ENCODE measurements around the gene ZNF768.

ZNF768 gene

GRCh38 chr16:30526137-30526822 lies at the start of gene ZNF768:
Gene ZNF768 (minus strand): TSS chr16:30526566. CDS start chr16:30526413, 153 bp downstream.
- no peaks in the 10 kb centered on the region for H3K27me3 ChIP-seq (ENCODE audit: control insufficient read depth, insufficient read depth, low read length)
- peaks cover 5% of the 10 kb centered on the region for H3K36me3 ChIP-seq (ENCODE audit: control insufficient read depth, insufficient read depth, low read length)
- no peaks in the 10 kb centered on the region for H3K9me3 ChIP-seq (ENCODE audit: control insufficient read depth, low read length)
- peak within 1 kb of the TSS; percentile 71 for H3K4me3 ChIP-seq (ENCODE audit: low read length)
- peaks cover 23% of the 10 kb centered on the region for H3K4me1 ChIP-seq (ENCODE audit: control insufficient read depth, insufficient read depth, low read length)
- H3K9ac ChIP-seq (ENCODE audit: low read length) = peak within 1 kb of the TSS; percentile 91

GRCh38 chr16:30574678-30575077 lies 48.3 kb upstream of the ZNF768 start:
- no peaks in the 10 kb centered on the region for H3K27me3 ChIP-seq (ENCODE audit: control insufficient read depth, insufficient read depth, low read length)
- no peak overlapping the region for H3K4me3 ChIP-seq (ENCODE audit: low read length)
- no peaks in the 10 kb centered on the region for H3K9me3 ChIP-seq (ENCODE audit: control insufficient read depth, low read length)
- H3K36me3 ChIP-seq (ENCODE audit: control insufficient read depth, insufficient read depth, low read length) = no peaks in the 10 kb centered on the region
- peaks cover 16% of the 10 kb centered on the region for H3K4me1 ChIP-seq (ENCODE audit: control insufficient read depth, insufficient read depth, low read length)
- H3K9ac ChIP-seq (ENCODE audit: low read length) = no peak overlapping the region

DNA sequence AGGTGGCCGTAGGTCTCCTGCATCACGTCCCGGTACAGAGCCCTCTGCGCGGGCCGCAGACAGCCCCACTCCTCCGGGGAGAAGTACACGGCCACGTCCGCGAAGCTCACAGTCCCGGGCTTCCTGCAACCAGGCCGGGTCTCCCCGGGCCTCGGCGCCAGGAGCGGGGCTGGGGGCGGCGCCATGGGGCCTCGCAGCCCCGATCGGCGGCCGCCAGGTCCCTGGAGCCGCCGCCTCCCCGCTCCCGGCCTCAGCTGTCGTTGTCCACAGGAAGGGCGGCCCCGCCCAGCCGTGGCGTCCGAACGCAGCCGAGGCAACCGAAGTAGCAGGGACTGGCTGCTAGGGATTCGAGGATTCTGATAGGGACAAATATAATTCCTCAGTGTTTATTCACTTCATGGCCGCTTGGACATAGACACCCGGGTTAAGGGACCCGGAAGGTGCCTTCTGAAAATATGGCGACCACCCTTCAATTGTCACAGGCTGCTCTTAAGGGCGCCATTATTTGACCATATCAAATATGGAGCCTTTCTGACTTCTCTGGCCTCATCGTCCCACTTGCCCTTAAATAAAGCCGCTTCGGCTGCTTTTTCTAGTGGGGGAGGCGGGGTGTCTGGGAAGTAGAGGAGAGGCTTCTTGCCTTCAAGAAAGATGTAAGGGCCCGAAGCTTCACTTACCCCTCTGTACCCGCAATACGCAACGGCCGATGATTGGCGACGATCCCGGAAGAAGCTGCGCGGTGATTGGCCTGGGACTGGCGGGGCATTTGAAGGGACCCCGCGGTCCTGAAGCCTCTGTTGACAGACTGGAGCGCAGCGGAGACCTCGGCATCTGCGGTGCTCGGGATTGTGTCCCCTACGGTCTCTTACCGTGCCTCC lies 45.3 kb upstream of the ZNF768 start, which contains the start of gene ZNF688:
TSS of gene ZNF688 (minus strand) at position 270 of the 878 bp plus-strand sequence. CDS start at position 185, 85 bp downstream.
- Histone ChIP-seq H3K9ac (ENCODE audit: low read length) (peak within 1 kb of the TSS; percentile 95), H3K4me3 (ENCODE audit: low read length) (peak within 1 kb of the TSS; percentile 79), H3K9me3 (ENCODE audit: control insufficient read depth, low read length) (no peaks in the 10 kb centered on the region), H3K27me3 (ENCODE audit: control insufficient read depth, insufficient read depth, low read length) (no peaks in the 10 kb centered on the region), H3K4me1 (ENCODE audit: control insufficient read depth, insufficient read depth, low read length) (peaks cover 16% of the 10 kb centered on the region), H3K36me3 (ENCODE audit: control insufficient read depth, insufficient read depth, low read length) (no peaks in the 10 kb centered on the region)

DNA sequence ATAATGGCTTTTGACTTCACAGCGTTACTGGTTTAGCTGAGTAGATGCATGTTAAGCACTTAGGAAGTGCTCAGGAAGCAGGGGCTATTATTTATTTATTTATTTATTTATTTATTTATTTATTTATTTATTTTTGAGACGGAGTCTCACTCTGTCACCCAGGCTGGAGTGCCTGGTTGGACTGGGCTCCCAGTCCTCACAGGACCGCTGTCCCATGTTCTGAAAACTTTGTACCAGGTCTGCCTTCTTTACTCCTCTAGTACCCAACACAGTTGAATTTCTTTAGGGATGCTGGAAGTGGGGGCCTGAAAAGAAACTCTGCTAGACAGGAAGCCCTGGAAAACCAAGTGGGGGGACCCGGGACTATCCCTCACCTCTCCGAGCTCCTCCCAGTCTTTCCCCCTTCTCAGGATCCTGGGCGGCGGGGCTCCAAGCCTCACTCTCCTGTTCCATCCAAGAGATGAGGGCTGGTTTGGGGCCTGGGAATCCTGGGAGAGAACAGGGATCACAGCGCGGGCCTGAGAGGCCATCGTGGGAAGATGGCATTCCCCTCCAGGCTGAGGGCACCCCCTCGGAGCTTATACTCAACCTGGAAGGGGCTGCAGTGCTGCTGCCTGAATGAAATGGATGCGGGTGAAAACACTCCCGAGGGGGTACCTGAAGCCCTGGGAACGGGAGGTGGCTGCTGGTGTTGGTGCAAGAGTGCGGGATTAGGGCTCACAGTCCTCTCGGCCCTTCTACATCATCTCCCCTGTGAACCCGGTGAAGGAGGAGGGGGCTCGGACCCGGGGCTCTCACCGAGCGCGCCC lies 44.5 kb upstream of the ZNF768 start:
- H3K36me3 ChIP-seq (ENCODE audit: control insufficient read depth, insufficient read depth, low read length) = no peaks in the 10 kb centered on the region
- peak overlapping the region; percentile 79 for H3K4me3 ChIP-seq (ENCODE audit: low read length)
- peak overlapping the region; percentile 95 for H3K9ac ChIP-seq (ENCODE audit: low read length)
- no peaks in the 10 kb centered on the region for H3K27me3 ChIP-seq (ENCODE audit: control insufficient read depth, insufficient read depth, low read length)
- H3K9me3 ChIP-seq (ENCODE audit: control insufficient read depth, low read length) = no peaks in the 10 kb centered on the region
- H3K4me1 ChIP-seq (ENCODE audit: control insufficient read depth, insufficient read depth, low read length) = peaks cover 16% of the 10 kb centered on the region

DNA sequence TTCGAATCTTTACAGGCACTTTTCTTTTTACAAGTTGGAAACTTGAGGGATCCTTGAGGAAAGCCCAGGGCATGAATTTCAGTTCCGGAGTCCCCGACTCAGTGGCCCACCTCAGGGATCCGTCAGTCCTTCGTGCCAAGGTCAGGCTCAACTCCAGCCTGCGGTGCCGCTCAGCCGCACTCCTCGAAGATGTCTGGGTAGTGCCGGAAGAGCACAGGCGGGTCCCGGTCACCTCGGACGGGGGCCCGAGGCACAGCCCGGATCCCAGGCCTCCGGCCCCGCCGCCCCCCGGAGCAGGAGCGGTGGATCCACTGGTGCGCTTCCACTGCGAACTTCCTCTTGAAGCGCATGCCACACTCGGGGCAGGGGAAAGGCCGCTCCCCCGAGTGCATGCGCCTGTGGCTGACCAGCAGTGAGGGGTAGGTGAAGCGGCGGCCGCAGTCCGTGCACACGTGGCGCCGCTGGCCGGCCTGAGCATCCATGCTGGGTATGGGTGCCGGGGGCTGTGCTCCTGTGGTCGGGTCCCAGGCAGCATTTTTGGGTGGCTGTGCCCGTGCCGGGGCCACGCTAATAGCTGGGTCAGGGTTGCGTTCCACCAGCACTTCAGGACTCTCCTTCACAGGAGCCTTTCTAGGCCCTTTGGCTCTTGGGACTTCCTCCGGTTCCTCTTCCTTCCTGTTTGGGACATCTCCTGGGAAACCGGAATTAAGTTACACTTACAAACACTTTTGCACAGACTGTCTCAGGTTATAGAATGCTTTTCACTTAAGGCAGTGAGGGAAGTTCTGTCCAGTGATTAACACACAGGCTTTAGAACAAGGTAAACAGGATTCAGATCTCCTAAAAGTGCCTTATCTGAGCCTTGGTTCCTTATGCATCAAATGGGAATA lies 43.6 kb upstream of the ZNF768 start:
- Histone ChIP-seq H3K27me3 (ENCODE audit: control insufficient read depth, insufficient read depth, low read length) (no peaks in the 10 kb centered on the region), H3K9ac (ENCODE audit: low read length) (no peak overlapping the region), H3K9me3 (ENCODE audit: control insufficient read depth, low read length) (no peaks in the 10 kb centered on the region), H3K4me1 (ENCODE audit: control insufficient read depth, insufficient read depth, low read length) (peaks cover 16% of the 10 kb centered on the region), H3K36me3 (ENCODE audit: control insufficient read depth, insufficient read depth, low read length) (no peaks in the 10 kb centered on the region), H3K4me3 (ENCODE audit: low read length) (no peak overlapping the region)

DNA sequence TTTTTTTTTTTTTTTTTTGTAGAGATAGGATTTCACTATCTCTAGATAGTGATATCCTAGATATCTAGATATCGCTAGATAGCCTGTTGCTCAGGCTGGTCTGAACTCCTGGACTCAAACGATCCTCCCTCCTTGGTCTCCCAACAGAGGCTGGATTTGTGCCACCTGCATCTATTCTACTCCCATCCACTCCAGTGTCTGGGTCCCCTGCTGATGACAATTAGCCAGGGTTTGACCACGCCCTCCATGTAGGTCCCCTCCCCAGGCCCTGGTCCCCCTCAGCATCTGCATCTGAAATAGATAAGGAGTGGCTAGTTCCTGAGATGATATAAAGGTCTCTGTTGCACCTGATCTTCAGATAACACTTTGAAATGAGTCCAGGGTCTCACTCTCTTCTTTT lies 42.9 kb upstream of the ZNF768 start:
- no peak overlapping the region for H3K4me3 ChIP-seq (ENCODE audit: low read length)
- no peak overlapping the region for H3K9ac ChIP-seq (ENCODE audit: low read length)
- H3K4me1 ChIP-seq (ENCODE audit: control insufficient read depth, insufficient read depth, low read length) = peaks cover 16% of the 10 kb centered on the region

DNA sequence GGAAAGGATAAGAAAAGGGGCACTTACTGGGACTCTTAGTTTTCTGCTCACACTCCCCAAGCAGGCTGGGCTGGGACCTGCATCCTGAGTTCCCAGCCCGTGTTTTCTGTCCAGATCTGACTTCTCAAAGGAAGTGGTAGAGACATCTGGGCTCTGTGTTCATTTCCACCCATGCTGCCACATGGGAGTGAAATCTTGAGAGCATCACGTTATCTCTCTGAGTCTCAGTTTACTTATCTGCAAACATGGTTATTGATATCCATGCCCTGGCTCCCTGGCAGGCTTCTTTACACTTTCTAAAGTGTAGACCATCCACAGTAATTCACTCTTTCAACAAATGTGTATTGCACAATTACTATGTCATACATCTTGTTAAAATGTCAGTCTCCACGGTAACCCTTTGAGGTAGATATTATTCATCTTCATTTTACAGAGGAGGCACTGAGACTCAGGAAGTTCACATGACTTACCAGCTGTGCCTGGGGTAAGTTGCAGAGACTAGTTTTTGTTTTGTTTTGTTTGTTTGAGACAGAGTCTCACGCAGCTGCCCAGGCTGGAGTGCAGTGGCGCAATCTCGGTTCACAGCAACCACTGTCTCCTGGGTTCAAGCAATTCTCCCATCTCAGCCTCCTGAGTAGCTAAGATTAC lies 41.7 kb upstream of the ZNF768 start:
- Histone ChIP-seq H3K4me3 (ENCODE audit: low read length) (no peak overlapping the region), H3K4me1 (ENCODE audit: control insufficient read depth, insufficient read depth, low read length) (peaks cover 16% of the 10 kb centered on the region), H3K9ac (ENCODE audit: low read length) (no peak overlapping the region), H3K36me3 (ENCODE audit: control insufficient read depth, insufficient read depth, low read length) (no peaks in the 10 kb centered on the region), H3K27me3 (ENCODE audit: control insufficient read depth, insufficient read depth, low read length) (no peaks in the 10 kb centered on the region), H3K9me3 (ENCODE audit: control insufficient read depth, low read length) (no peaks in the 10 kb centered on the region)

More for the DNA sequence above, 42.9 kb upstream of the ZNF768 start:
- H3K27me3 ChIP-seq (ENCODE audit: control insufficient read depth, insufficient read depth, low read length) = no peaks in the 10 kb centered on the region
- no peaks in the 10 kb centered on the region for H3K36me3 ChIP-seq (ENCODE audit: control insufficient read depth, insufficient read depth, low read length)
- H3K9me3 ChIP-seq (ENCODE audit: control insufficient read depth, low read length) = no peaks in the 10 kb centered on the region

- H3K4me3 ChIP-seq (ENCODE audit: low read length) = no peak overlapping the region
- H3K27me3 ChIP-seq (ENCODE audit: control insufficient read depth, insufficient read depth, low read length) = no peaks in the 10 kb centered on the region
- peaks cover 14% of the 10 kb centered on the region for H3K4me1 ChIP-seq (ENCODE audit: control insufficient read depth, insufficient read depth, low read length)
- H3K9me3 ChIP-seq (ENCODE audit: control insufficient read depth, low read length) = no peaks in the 10 kb centered on the region
- no peaks in the 10 kb centered on the region for H3K36me3 ChIP-seq (ENCODE audit: control insufficient read depth, insufficient read depth, low read length)
- no peak overlapping the region for H3K9ac ChIP-seq (ENCODE audit: low read length)
These were observed 41.0 kb upstream of the ZNF768 start for GRCh38 chr16:30567160-30567990.

DNA sequence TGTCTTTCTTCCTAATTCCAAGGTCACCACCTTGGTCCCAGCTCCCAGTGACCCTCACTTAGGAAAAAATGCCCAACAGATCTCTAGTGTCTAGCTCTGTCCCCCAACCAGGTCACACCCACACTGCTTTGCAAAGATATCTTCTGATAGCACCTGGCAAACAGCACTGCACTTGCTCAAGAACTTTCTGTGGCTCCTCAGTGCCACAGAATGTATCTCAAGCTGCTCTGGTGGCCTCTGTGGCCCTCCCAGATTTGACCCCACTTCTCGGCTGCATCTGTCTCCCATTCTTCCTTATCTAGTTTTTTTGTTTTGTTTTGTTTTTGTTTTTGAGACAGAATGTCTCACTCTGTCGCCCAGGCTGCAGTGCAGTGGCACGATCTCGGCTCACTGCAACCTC lies 40.2 kb upstream of the ZNF768 start:
- no peak overlapping the region for H3K4me3 ChIP-seq (ENCODE audit: low read length)
- H3K4me1 ChIP-seq (ENCODE audit: control insufficient read depth, insufficient read depth, low read length) = peaks cover 10% of the 10 kb centered on the region
- H3K9ac ChIP-seq (ENCODE audit: low read length) = no peak overlapping the region
- H3K9me3 ChIP-seq (ENCODE audit: control insufficient read depth, low read length) = no peaks in the 10 kb centered on the region
- H3K27me3 ChIP-seq (ENCODE audit: control insufficient read depth, insufficient read depth, low read length) = no peaks in the 10 kb centered on the region
- H3K36me3 ChIP-seq (ENCODE audit: control insufficient read depth, insufficient read depth, low read length) = no peaks in the 10 kb centered on the region

DNA sequence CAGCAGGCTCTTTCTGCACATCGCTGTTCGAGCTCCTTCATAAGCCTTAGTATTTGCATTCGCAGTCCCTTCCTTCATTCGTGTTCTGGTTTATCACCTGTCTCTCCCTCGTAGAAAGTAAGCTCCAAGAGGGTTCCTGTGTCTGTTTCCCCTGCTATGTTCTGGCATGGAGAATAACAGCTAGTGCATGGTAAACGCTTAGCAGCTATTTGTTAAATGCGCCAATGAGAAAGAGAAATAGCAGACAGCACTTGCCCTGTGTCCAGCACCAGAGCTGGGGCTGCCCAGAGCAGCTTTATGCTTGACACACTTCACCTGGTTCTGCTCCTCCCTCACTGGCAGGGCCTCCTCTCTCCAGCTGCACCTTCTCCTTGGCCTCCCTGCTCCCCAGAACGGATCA lies 39.6 kb upstream of the ZNF768 start:
- Histone ChIP-seq H3K9ac (ENCODE audit: low read length) (no peak overlapping the region), H3K4me3 (ENCODE audit: low read length) (no peak overlapping the region), H3K4me1 (ENCODE audit: control insufficient read depth, insufficient read depth, low read length) (peaks cover 8% of the 10 kb centered on the region), H3K9me3 (ENCODE audit: control insufficient read depth, low read length) (no peaks in the 10 kb centered on the region), H3K36me3 (ENCODE audit: control insufficient read depth, insufficient read depth, low read length) (no peaks in the 10 kb centered on the region), H3K27me3 (ENCODE audit: control insufficient read depth, insufficient read depth, low read length) (no peaks in the 10 kb centered on the region)

Measured in mucosa of stomach (tissue), 1 donor.